Lung microvascular endothelial cell (primary cell): ENCODE results near the gene NUFIP2. TPM values are rescaled to one million over a fixed set of nuclear protein-coding genes. Genes with fewer than 3 reads are reported as not detected.
"Not testable (repeated sequence)": the region's sequence is repeated elsewhere in the genome, so short reads cannot be mapped to it uniquely, and the experiment has no call there.

ENCODE experiments used
- DNase-seq, 2 donors: peaks; one replicate each; pipeline versions ENCODE4 v3.0.0 to v3.0.0-alpha.2; 2010; ENCODE audit warnings: low read depth in 2 of 2
- total RNA-seq: library from RNA; depleted of rRNA; stranded (reverse); fragments of >200 nt; gene quantifications from 2 replicates; pipeline ENCODE4 v1.2.1, GENCODE V29; 2014

The NUFIP2 gene
- total RNA-seq, result 20.9 and 30.2 TPM in 2 replicates

DNA sequence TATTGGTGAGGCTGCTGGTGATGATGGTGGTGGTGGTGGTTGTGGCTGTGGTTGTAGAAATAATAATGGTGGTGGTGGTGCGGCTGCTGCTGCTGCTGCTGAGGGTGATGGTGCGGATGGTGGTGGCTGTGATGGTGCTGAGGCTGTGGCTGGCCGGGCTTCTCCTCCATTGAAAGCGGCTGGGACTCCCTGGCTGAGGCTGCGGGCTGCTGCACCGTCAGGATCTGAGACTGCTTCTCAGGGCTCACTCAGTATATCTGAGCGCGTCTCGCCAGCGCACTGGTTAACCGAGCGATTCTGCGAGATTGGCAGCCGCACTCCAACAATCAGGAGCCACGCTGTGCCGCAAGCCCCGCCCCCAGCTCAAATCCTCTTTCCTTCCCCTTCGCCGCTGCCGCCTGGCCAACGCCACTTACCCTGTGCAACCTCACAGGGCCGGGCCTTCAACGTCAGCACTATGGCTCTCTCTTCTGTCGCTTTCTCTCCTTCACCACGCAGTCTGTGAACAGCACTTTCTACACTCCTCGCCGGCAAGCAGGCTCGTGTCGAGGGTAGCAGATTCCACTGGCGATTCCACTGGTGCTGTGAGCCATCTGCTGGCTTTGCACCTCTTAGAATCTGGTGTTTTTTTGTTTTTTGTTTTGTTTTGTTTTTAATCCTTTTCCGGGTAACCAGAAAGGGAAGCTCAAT lies at the start of gene NUFIP2:
TSS of gene NUFIP2 (minus strand) at position 259 of the 690 bp plus-strand sequence. CDS start at position 170, 89 bp downstream.
- DNase-seq, result peak; percentile 99

DNA sequence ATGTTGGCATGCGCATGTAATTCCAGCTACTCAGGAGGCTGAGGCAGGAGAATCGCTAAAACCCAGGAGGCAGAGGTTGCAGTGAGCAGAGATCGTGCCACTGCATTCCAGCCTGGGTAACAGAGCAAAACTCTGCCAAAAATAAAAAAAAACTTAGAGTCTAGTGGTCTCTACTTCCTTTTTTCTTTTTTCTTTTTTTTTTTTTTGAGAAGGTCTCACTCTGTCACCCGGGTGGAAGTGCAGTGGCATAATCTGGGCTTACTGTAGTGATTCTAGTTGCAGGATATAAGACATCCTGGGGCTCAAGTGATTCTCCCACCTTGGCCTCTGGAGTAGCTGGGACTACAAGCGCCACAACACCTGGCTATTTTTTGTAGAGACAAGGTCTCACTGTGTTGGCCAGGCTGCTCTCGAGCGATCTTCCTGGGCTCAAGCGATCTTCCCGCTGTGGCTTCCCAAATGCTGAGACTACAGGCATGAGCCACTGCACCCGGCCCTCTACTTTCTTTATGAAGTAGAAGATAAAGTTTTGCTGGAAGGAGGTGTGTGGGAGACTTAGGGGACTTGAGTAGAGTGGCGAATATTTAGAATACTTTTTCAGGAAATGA lies 48.3 kb upstream of the NUFIP2 start:
- no peak for DNase-seq

GRCh38 chr17:29341726-29342125 lies 47.8 kb upstream of the NUFIP2 start:
- no peak for DNase-seq

DNA sequence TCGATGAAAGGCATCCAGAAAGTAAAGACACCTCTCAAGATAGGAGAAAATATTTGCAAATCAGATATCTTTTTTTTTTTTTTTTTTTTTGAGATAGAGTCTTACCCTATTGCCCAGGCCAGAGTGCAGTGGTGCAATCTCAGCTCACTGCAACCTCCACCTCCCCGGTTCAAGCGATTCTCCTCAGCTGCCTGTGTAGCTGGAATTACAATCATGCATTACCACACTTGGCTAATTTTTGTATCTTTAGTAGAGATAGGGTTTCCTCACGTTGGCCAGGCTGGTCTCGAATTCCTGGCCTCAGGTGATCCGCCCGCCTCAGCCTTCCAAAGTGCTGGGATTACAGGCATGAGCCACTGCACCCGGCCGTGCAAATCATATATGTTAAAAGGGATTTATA lies 45.1 kb upstream of the NUFIP2 start:
- DNase-seq, result not testable (repeated sequence)

DNA sequence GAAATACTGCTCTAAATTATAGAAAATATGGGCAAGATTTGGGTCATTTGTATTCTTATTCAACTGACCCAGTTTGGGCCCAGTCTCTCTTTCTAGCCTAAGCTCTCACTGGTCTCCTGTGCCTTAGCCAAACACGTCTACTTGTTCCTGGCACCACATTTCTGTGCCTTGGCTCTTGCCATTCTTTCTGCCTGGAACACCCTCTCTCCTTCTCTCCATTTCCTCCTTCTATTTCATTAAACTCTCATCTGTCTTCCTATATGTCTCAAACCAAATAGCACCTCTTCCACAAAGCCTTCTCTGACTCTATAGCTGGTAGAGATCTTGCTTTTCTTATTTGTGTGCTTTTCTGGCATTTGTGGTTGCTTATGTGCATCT lies 37.7 kb upstream of the NUFIP2 start:
- DNase-seq, result no peak

GRCh38 chr17:29331075-29331707 lies 37.2 kb upstream of the NUFIP2 start:
- no peak for DNase-seq

GRCh38 chr17:29327412-29327811 lies 33.5 kb upstream of the NUFIP2 start:
- no peak for DNase-seq

DNA sequence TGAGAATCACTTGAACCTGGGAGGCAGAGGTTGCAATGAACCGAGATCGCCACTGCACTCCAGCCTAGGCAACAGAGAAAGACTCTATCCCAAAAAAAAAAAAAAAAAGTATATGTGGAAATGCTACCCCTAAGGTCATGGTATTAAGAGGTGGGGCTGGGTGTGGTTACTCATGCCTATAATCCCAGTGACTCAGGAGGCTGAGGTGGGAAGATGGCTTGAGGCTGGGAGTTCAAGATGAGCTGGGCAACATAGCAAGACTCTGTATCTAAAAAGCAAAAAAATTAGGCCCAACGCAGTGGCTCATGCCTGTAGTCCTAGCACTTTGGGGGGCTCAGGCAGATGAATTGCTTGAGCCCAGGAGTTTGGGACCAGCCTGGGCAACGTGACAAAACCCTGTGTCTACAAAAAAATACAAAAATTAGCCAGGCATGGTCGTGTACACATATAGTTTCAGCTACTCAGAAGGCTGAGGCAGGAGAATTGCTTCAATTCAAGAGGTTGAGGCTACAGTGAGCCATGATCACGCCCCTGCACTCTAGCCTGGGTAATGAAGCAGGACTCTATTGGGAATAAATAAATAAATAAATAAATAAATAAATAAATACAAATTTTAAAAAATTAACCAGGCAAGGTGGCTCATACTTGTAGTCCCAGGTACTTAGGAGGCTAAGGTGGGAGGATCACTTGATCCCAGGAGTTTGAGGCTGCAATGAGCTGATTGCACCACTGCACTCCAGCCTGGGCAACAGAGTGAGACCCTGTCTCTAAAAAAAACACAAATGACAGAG lies 32.3 kb upstream of the NUFIP2 start:
- no peak for DNase-seq

GRCh38 chr17:29322363-29322762 lies 28.4 kb upstream of the NUFIP2 start:
- DNase-seq, result no peak

GRCh38 chr17:29303386-29303785 lies 9.4 kb upstream of the NUFIP2 start:
- DNase-seq, result no peak

- DNase-seq, result no peak
Observed at GRCh38 chr17:29299031-29299430, 5.1 kb upstream of the NUFIP2 start.

- DNase-seq, result no peak
Observed at GRCh38 chr17:29295420-29295819, 1.5 kb upstream of the NUFIP2 start.

- no peak for DNase-seq
Observed at GRCh38 chr17:29294580-29294900, 592 bp upstream of the NUFIP2 start.

DNA sequence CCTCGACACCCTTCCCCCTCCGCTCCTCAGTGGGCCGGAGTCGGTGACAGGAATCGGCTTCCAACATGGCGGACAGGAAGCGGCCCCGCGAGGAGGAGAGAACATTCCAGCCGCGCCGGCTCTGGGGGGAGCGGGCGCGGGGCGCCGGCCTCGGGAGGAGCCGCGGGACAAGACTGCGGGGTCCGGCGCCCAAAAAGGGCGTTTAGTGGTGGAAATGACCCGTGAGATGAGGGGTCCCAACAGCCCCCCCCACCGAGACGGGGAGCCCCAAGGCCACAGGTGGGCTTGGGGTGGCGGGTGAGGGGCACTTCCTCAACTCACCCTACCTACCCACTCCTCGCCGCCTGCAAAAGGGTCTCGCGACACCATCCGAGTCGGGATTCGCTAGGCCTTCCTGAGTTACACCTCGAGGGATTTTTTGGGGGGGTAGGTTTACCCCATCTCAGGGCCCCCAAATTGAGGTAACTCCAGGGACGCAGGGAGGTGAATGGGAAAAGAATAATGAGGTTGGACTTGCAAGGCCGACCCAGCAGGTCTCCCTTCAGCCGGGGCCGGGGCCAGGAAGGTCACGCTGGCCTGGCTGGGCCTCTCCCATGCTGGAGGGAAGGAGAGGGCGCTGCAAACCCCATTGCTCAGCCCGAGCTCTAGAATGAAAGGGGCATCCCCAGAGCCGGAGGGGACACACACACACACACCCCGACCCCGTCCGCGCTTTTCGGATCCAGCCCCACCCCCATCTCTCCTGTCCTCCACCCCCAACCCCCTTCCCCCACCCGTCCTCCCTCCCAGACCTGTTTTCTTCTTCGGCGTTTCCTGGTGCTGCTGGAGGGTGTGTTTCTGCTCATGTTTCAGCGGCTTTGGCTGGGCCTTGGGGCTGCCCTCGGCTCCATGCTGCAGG lies 707 bp downstream of the NUFIP2 start:
- peak; percentile 47 to 63 for DNase-seq

DNA sequence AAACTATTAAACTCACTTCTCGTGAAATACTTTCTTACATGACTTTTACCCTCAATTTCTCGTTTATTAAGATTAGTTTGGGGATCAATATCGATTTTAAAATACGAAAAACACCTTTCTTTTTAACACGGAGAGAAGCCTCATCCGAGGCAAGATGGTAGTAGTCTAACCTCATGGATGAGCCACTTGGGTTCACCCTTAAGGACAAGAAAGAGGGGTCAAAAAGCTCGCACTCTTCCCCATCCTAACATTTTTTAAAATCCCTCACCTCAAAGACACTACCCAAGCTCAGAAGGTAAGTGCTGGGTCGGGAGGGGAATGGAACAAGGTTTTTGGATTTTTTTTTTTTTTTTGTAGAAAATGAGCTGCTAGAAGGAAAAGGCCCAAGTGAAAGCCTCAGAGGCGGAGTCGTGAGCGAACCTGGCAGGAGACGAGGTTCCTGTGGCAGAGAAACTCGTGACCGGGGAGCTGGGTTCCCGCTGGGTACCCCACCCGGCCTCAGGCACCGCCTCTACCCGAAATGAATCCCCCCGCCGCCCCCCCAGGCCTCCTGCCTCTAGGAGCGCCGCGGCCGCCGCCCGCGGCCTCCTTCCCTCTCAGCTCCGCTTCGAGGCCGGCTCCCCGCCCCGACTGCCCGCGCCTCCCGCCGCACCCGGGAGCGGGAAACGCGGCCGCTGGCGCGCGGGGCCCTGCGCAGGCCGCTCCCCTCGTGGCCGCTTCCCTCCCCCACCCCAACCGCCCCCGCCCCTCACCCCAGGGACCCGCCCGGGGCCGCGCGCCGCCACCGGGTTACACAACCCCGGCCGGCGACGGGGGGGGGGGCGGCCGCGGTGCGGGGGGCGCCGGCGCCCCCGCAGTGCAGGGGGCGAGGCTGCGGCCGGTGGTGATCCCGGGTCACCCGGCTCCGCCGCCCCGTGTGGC lies 1.6 kb downstream of the NUFIP2 start:
- peak; percentile 53 to 59 for DNase-seq

- peak; percentile 75 to 80 for DNase-seq
Observed at GRCh38 chr17:29291163-29291752, 2.7 kb downstream of the NUFIP2 start.

DNA sequence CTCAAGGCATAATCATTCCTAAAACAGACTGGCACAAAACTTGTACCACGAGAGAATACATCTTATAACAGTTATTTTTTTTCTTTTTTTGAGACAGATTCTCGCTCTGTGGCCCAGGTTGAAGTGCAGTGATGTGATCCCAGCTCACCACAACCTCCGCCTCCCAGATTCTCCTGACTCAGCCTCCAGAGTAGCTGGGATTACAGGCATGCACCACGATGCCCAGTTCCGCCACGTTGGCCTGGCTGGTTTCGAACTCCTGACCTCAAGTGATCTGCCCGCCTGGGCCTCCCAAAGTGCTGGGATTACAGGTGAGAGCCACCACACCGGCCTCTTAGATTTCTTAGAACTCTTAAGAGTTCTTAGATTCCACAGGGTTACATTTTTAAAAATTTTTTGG lies 4.1 kb downstream of the NUFIP2 start:
- no peak for DNase-seq

GRCh38 chr17:29283961-29284360 lies 10.0 kb downstream of the NUFIP2 start:
- no peak for DNase-seq

DNA sequence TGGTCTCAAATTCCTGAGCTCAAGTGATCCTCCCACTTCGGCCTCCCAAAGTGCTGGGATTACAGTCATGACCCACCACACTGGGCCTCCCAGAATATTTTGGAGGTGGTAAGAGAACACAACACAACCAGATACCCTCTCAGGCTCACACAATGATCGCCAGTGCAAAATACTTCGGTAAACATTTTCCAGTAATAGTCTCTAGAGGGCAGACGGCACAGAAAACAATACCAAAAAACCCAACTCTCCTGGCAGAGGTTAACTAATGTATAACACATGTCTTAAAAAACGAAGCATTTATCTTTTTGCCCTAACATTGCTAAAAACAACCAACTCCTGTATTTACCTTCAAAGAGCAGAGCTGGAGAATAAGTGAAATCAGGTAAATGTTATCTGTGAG lies 10.5 kb downstream of the NUFIP2 start:
- DNase-seq, result peak in 1 of 2 donors; percentile 21
